K562 (cell line): ENCODE data around the gene CRYGA.

Experiments
- E2F5 ChIP-seq: sonication (generic); formaldehyde crosslinking; IDR thresholded peaks from 2 replicates; pipeline ENCODE4 v1.8.0; 2022; ENCODE audit warnings: mild to moderate bottlenecking, missing genetic modification reagents
- MYC ChIP-seq, 2 experiments: fragments of 250-450 bp in 1 of 2; sonication (Bioruptor Pico) in 1 of 2; IDR thresholded peaks; 2 replicates each; pipeline versions ENCODE4 v1.5.1 to v1.6.1; 2012 to 2021; ENCODE audit warnings: low read depth in 2 of 2, borderline replicate concordance in 1 of 2, improper control_type of control experiment in 1 of 2, low read length in 1 of 2, mild to moderate bottlenecking in 1 of 2, moderate library complexity in 1 of 2
- PRDM10 ChIP-seq: fragments of 450-650 bp; IDR thresholded peaks from 2 replicates; pipeline ENCODE4 v1.6.1; 2018; ENCODE audit not compliant: partially characterized antibody

- TF ChIP-seq PRDM10 (no peak), MYC (IDR thresholded peaks at IDR 0.05; ENCODE audit: low read depth, low read length) (no peak), MYC (CRISPR knock-in tag; IDR thresholded peaks at IDR 0.05; ENCODE audit: borderline replicate concordance, low read depth) (no peak), E2F5 (CRISPR knock-in tag) (no peak)
Measured at GRCh38 chr2:208142240-208142924, 21.0 kb downstream of the CRYGA start.
